ENCODE measurements around the gene BBC3.
A peak's percentile ranks its signal among the peaks of the same experiment; 100 is the strongest.
"Not testable (repeated sequence)": the region's sequence is repeated elsewhere in the genome, so short reads cannot be mapped to it uniquely, and the experiment has no call there.

BBC3 gene, protein sequence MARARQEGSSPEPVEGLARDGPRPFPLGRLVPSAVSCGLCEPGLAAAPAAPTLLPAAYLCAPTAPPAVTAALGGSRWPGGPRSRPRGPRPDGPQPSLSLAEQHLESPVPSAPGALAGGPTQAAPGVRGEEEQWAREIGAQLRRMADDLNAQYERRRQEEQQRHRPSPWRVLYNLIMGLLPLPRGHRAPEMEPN

DNA sequence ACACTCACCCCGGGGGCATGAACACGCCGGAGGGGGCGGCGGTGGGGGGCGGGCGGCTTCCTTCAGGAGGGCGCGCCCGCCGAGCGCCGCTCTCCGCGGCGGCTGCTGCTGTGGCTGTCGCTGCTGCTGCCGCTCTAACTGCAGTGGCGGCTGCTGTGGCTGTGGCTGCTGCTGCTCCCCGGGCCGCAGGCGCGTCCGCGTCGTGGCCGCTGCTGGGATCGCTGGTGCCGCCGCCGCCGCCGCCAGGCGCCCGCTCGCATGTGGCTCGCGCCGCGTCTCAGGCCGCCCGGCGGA, at the start of gene BBC3:
Gene BBC3 (minus strand): TSS at position 279 of the 294 bp plus-strand sequence. CDS start 2,768 bp downstream, outside the sequence.
- DNase-seq = no peak

DNA sequence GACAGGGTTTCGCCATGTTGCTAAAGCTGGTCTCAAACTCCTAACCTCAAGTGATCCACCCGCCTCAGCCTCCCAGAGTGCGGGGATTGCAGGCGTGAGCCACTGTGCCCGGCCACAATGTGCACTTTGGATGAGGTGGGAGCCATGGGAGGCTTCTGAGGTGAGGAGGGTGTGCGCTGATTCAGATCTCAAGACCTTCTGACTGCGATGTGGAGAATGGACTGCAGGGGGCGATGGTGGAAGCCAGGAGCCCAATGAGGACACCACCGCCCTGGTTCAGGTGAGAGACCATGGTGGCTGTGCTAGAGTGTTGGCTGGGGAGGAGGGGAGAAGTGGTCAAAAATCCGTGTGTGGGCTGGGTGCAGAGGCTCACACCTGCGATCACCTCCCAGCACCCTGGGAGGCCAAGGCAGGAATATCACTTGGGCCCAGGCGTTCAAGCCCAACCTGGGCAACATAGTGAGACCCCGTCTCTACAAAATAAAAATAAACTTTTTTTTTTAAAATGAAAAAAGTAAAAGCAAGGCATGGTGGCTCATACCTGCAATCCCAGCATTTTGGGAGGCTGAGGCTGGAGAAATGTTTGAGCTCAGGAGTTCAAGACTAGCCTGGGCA, 49.3 kb upstream of the BBC3 start:
- no peak for DNase-seq

DNA sequence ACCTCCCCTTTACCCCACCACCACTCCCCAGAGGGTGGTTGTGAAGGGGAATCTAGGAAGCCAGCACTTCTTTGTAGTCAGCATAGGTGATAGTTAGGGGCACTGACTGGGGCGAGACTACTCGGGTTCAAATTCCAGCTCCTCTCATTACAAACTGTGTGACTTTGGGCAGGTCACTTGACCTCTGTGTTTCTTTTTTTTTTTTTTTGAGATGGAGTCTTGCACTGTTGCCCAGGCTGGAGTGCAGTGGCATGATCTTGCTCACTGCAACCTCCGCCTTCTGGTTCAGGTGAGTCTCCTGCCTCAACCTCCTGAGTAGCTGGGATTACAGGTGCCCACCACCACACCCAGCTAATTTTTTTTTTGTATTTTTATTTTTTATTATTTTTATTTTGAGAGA, 45.5 kb upstream of the BBC3 start:
- not testable (repeated sequence) for DNase-seq

DNA sequence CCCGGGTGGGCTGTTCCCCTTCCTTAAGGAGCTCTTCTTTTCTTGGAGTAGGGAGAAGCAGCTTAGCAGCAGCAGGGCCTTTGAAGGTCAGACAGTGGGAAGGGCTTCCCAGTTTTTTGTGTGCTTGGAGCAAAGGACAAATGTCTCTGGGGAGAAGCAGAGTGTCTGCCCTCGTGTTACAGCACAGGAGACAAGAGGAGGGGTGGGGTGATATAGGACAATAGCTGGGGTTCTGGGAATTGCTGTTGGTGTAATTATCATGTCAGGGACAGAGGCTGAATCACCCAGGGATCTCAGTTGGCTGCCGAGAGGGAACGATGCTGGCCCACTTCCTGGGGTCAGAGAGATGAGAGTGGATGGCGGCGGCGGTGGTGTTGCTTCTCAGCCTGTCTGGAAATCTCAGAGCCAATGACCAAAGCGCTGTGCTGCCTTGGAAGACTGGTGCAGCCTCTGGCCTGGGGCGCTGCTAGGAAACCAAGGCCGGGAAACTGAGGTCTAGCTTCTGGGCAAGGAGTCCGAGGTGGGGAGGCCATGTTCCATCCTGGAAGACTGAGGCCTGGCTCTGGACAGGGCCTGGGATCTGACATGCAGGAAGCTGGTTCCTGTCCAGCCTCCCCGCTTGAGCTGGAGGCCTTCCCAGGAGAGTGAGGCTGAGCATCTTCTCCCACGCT, 44.9 kb upstream of the BBC3 start:
- DNase-seq = peak; percentile 38

DNA sequence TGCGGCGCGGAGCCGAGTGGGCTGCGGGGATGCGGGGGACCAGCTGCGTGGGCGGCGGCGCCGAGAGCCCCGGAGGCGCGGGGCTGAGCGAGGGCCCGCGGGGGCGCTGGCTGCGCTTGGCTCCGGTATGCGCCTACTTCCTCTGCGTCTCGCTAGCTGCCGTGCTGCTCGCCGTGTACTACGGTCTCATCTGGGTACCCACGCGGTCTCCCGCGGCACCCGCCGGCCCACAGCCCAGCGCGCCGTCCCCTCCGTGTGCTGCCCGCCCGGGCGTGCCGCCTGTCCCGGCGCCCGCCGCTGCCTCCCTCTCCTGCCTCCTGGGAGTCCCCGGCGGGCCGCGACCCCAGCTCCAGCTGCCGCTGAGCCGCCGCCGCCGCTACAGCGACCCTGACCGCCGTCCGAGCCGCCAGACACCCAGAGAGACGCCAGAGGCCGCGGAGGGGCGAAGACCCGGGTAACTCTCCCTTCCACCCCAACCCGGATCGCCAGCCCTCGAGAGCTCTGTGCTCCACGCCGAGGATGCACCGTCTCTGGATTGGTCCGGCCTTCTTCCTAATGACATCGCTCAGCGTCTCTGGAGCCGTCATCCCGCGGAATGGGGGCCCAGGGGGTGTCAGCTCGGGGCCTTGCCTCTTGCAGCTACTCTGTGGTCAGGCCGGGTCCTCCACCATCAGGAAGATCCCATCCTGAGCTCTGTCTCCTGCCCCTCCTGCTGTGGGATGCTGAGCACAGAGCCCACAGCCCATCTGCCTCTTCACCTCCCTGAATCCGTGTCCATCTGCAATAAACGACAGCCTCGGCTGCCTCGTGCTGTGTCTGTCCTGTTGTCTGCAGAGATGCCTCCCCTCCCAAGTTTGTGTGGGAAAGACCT, 44.1 kb upstream of the BBC3 start:
- DNase-seq = no peak

DNA sequence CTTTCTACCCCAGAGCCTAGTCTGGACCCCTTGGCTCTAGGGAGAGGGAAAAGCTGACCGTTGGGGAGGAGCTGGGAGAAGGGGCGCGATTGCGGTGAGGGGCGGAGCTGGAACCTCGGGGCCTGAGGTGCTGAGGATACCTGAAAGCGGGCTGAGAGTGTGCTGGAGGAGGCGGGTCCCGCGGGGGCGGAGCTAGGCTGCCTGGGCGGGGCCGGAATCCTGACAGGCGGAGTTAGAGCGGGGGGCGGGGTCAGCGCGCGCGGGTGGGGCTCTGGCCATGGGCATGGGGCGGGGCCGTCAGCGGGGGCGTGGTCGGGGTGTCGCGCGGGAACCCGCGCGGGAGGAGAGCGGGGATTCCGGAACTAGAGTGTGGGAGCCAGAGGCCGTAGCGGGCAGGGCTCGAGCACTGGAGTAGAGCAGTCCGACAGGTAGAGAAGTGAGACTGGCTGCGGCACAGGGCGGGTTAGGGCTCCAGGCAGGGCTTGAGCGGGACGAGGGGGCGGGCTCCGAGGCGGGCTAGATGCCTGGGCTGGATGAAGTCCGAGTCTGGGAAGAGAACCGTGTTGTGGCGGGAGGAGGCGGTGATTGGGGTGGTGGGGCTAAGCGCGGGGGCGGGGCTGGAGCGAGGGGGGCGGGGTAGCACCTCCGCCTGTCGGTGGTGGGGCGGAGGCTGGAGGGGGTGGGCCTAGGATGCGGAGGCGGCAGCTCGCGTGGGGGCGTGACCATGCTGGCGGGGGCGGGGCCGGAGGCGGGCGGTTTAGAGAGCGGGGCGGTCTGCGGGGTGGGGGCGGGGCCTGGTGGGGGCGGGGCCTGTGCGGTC, 43.3 kb upstream of the BBC3 start, which contains the start of gene INAFM1:
Gene INAFM1 (plus strand): TSS at position 815 of the 820 bp plus-strand sequence. CDS start 35 bp downstream, outside the sequence.
- DNase-seq = peak; percentile 89

DNA sequence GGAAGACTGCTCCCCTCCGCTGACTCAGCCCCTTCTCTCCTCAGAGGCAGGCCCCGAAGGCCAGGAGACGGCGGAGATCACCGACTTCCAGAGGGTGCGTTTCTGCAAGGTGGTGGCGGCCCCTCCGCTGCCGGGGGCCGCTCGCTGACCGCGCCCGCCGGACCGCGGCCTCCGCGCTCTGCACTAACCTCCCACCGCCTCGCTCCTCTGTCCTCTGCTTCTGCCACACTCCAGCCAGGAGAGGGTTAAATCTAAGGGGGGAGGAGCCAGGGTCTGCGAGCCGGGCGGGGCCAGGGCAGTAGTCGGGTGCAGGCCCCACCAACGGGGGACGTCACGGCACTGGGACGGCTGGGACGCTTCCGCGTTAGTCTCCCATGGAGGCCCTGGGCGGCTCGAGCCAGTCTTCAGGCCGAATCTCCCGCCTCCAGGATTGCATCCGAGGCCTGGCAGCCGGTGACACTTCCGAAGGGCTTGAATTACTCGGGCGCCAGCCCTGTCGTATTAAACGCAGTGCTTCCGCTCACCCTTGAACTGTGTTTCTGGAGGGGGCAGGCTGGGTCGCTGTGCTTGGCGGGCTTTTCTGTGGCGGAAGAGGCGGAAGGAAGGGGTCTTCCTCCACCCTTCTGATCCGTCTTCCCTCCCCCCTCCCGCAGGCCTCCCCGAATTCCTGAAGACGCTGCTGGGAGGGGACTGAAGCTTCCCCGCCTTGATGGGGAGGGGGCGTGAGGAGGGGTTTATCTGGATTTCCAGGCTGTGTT, 42.5 kb upstream of the BBC3 start:
- DNase-seq = peak; percentile 78

DNA sequence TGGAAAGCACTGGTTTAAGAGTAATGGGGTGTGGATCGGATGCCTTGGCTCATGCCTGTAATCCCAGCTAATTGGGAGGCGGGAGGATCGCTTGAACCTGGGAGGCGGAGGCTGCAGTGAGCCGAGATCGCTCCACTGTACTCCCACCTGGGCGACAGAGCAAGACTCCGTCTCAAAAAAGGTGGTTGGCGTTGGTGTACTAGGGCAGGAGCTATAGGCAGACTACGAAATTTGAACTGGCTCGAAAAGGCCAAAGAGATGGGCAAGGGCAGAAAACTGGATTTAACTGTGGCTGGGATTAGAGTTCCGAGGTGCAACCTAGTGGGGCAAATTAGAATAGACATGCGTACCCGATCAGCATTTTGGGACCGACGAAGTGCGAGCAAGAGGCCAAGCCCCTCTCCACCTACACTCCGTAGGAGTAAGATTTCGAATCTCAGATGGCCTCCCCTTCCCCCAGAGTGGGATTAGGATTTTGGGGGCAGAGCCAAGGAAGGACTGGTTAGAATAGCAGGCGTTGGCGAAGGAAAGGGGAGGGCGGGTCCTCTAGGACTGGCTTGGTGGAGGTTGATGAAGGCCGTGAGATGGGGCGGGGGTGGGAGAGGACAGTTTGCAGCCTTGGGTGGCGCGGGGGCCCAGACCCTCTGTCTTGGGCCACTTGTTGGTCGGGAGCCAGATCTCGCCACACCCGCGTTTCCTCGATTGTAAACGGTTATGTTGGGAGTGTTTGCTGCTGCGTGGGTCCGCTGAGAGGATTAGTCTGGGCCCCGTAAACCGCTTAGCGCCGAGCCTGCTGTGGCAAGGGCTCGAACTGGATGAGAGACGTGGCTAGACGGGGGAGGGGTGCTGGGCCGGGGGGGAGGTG, 41.7 kb upstream of the BBC3 start:
- DNase-seq = no peak

DNA sequence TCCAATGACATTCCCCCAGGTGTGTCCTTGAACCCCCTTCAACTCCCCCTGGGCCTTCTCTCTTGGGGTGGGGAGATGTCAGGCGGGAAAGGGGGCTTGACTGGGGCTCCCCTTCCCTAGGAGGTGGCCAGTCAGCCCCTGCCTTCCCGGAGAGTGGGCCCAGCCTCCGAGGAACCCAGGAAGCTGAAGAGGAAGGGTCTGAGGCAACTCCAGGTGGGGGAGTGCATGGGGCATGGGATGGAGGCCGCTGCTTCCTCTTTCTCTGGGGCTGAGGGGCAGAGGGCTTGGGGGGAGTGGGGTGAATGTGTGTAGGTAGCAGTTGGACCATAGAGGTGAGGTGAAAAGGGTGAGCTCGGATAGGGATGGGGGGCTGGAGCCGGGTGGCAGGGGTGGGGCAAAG, 41.0 kb upstream of the BBC3 start:
- no peak for DNase-seq

DNA sequence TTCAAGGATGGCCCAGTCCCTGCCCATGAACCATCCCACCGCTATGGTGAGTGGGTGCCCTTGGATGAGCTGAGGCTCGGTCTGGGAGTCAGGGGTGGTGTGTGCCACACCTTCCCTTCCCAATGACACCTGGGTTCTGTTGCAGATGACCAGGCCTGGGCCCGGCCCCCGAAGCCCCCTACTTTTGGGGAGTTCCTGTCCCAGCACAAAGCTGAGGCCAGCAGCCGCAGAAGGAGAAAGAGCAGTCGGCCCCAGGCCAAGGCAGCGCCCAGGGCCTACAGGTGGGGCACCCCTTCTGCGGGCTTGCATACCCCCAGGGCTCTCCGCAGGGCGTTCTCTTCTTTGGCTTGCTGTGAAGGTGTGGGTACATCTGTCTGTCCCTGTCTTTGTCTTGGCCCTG, 39.4 kb upstream of the BBC3 start:
- DNase-seq = no peak

DNA sequence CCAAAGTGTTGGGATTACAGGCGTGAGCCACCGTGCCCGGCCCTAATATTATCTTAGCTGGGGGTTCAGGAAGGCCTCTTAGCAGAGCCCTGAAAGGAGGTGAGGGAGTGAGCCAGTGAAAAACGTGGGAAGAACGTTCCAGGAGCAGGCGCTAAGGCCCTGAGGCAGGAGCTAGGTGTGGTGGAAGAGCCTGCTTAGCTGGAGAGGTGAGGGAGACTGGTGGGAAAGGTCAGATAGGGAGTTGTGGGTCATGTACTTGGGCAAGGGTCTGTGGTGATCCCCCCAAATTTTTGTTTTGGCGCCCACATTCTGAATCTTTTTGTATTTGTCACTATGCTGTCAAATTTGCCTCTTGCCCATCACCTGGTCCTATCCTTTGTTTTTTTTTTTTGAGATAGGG, 38.6 kb upstream of the BBC3 start:
- DNase-seq = no peak

DNA sequence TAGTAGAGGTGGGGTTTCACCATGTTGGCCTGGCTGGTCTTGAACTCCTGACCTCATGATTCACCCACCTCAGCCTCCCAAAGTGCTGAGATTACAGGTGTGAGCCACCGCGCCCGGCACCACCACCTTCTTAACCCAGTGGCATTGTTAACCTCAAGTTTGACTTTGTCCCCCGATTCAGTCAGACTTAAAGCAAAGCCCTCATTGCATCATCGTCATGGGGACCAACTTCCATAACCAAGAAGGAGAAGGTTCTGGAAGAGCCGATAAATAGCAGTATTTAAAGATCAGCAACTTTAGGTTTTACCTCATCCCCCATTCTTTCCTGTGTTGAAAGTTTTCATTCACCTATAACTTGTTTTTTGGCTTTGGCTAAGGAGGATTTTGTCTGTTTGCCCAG, 37.0 kb upstream of the BBC3 start:
- DNase-seq = no peak

DNA sequence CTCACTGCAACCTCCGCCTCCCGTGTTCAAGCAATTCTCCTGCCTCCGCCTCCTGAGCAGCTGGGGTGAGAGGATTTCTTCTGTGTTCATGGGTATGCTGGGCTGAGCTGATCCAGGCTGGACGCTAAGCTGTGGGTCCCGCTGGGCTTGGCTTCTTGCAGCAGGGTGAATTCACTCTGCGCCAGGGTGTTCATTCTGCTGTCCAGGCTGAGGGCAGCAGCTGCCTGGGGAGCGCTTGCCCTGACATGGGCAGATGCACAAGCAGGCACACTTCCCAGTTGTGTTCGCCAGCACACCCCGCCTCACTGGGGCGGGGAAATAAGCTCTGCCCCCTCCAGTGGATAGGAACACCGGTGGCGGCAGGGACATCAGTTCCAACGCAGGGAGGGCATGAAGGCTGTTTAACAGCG, 36.4 kb upstream of the BBC3 start:
- DNase-seq = no peak

DNA sequence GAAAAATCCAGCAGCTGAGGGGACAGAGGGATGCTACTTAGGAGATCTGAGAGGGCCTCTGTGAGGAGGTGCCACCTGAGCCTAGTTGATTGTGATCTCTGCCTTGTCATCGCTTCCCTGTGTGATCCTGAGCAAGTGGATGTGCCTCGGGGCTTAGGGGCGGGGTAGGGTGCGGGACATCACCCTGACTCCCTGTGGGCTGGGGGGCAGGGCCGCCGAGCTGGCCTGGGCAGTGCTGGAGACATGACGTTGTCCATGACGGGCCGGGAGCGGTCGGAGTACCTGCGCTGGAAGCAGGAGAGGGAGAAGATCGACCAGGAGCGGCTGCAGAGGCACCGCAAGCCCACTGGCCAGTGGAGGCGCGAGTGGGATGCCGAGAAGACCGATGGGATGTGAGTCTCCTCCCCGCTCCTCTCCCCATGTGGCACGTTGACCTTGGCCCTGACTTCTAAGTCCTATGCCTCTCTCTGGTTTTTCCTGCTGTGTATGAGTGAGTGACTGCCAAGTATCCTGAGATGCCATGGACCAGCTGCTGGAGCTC, 35.5 kb upstream of the BBC3 start:
- DNase-seq = no peak

DNA sequence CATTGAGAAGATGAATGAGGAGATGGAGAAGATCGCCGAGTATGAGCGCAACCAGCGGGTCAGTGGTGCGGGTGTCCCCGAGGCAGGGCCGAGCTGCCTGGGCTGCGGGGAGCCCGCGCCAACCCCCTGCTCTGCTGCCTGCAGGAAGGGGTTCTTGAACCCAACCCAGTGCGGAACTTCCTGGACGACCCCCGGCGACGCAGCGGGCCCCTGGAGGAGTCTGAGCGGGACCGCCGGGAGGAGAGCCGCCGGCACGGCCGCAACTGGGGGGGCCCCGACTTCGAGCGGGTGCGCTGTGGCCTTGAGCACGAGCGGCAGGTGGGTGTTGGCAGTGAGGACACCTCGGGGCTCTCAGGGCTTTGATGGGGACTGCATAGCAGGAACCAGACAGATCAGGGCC, 33.6 kb upstream of the BBC3 start:
- no peak for DNase-seq

DNA sequence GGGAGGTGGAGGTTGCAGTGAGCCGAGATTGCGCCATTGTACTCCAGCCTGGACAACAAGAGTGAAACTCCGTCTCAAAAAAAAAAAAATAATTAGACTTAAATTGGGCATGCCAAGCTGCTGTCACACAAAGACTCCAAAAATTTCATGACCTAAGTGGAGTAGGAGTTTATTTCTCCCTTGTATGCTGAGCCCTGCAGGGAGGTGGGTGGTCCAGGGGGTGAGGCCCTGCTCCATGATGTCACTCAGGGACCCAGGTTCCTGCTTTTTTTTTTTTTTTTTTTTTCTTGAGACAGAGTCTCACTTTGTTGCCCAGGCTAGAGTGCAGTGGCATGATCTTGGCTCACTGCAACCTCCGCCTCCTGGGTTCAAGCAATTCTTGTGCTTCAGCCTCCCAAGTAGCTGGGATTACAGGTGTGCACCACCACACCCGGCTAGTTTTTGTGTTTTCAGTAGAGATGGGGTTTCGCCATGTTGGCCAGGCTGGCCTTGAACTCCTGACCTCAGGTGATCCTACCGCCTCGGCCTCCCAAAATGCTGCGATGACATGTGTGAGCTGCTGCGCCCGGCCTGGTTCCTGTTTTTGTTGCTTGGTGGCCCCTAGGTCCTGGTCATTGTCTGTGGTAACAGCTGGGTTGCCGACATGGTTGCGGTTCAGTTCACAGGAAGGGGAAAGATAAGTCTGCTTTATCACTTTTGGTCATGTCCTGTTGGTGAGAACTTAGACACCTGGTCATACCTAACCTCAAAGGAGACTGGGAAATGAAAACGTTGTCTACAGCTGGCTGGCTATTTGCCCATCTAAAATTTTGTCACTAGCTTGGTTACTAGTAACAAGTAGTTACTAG, 31.2 kb upstream of the BBC3 start:
- not testable (repeated sequence) for DNase-seq

DNA sequence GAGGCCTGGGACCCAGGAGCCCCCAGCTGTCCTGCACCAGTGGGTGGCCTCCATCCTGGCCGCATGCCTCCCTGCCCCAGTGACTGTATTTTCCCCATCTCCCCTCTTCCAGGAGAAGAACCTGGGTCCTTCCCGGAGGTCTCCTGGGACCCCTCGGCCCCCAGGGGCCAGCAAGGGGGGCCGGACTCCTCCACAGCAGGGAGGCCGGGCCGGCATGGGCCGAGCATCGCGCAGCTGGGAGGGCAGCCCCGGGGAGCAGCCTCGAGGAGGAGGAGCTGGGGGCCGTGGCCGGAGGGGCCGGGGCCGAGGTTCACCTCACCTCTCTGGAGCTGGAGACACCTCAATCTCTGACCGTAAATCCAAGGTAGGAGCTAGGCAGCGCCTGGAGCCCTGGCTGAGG, 29.5 kb upstream of the BBC3 start:
- no peak for DNase-seq

DNA sequence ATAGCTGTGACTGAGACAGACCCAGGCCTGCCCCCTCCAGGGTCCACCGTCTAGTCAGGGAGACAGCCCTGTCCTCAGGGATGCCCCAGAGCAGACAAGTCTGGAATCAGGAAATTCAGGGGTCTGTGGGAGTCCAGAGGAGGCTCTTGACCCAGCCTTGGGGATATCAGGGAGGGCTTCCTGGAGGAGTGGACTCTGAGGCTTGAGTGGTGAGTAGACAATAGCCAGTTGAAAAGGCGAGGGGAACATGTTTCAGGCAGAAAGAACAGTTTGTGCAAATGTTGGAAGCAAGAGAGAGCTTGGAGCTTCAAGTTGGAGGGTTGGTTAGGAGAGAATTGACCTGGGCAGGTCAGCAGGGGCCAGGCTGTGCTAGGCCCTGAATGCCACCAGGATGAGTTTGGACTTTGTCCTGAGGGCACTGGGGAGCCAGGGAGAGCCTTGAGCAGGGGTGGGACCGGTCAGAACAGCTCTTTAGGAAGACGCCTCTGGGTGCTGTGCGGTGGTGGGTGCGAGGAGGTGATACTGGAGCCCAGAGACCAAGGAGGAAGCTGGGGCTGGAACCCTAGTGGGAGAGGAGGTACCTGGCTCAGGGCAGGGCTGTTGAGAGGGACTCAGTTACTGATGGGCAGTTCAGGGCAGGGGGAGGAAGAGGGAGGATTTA, 28.0 kb upstream of the BBC3 start:
- no peak for DNase-seq

DNA sequence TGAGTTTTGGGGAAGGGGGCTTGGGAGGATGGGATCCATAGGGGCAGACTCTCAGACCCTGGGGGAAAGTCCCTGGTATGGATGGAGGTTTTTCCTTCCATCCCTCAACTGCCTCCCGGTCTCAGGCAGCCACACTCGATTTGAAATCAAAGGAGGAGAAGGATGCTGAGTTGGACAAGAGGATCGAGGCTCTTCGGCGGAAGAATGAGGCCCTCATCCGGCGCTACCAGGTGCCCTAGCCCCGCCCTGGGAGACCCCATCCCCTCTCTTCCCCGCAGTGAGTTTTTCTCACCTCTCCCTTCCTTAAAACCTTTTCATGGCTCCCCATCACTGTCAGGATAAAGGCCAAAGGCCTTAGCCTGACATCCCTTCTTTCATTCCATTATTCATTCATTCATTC, 27.4 kb upstream of the BBC3 start:
- DNase-seq = no peak

Data from COR-L47 (cell line).